ENCODE data around the gene PHF21A.

GRCh38 chr11:45936511-45937054 is 184.7 kb downstream of the PHF21A start:
- TF ChIP-seq CTCF (IDR thresholded peaks at IDR 0.05; ENCODE audit: low read depth, low read length): no peak
- TF ChIP-seq EZH2phosphoT487 (IDR thresholded peaks at IDR 0.05; ENCODE audit: low read depth): no peak

Data from OCI-LY3 (cell line).